Progenitor cell of endocrine pancreas (in vitro differentiated cells): ENCODE results near the gene POU2F3. TPM values are rescaled to one million over a fixed set of nuclear protein-coding genes. Genes with fewer than 3 reads are reported as not detected.

Experiments used
- DNase-seq: peaks from one replicate; pipeline ENCODE4 v3.0.0; 2021; ENCODE audit warnings: low spot score; ENCODE audit not compliant: unreplicated experiment
- H3K27ac Mint-ChIP-seq: 2 replicates; pipeline ENCODE4 v1.8.0; 2021; ENCODE audit warnings: mild to moderate bottlenecking, moderate library complexity, mixed read lengths
- H3K27me3 Mint-ChIP-seq: 2 replicates; pipeline ENCODE4 v1.8.0; 2021; ENCODE audit warnings: mixed read lengths
- H3K36me3 Mint-ChIP-seq: 2 replicates; pipeline ENCODE4 v1.8.0; 2022; ENCODE audit warnings: mixed read lengths; ENCODE audit not compliant: insufficient read depth
- H3K4me1 Mint-ChIP-seq: 2 replicates; pipeline ENCODE4 v1.8.0; 2021; ENCODE audit warnings: low read depth, mixed read lengths
- H3K4me3 Mint-ChIP-seq: 2 replicates; pipeline ENCODE4 v1.8.0; 2021; ENCODE audit warnings: low read depth, mild to moderate bottlenecking, moderate library complexity, mixed read lengths
- H3K9me3 Mint-ChIP-seq: 2 replicates; pipeline ENCODE4 v1.8.0; 2021; ENCODE audit warnings: low read depth, mixed read lengths
- CTCF ChIP-seq: fragments of 200-600 bp; sonication (generic); IDR thresholded peaks from one replicate; pipeline ENCODE4 v1.5.0; 2021; ENCODE audit warnings: antibody characterized with exemption, mild to moderate bottlenecking; ENCODE audit not compliant: unreplicated experiment
- total RNA-seq: library from RNA; stranded (reverse); gene quantifications from 2 replicates; pipeline ENCODE4 v1.2.1, GENCODE V29; 2021

The POU2F3 gene
- total RNA-seq, 1 donor from 2014 or later, result not detected

GRCh38 chr11:120334894-120335462 lies 95.0 kb downstream of the POU2F3 start:
- Mint-ChIP-seq H3K36me3 (peaks cover 2% of the 10 kb centered on the region), H3K27me3 (no peaks in the 10 kb centered on the region), H3K27ac (peak overlapping the region; percentile 88), H3K4me3 (peak overlapping the region; percentile 70), H3K4me1 (peaks cover 28% of the 10 kb centered on the region), H3K9me3 (no peaks in the 10 kb centered on the region)
- TF ChIP-seq CTCF, result peak; percentile 68
- DNase-seq, result peak; percentile 31

- no peaks in the 10 kb centered on the region for H3K27me3 Mint-ChIP-seq
- no peaks in the 10 kb centered on the region for H3K9me3 Mint-ChIP-seq
- no peak for DNase-seq
- no peaks in the 10 kb centered on the region for H3K36me3 Mint-ChIP-seq
- TF ChIP-seq CTCF, result no peak
- peaks cover 29% of the 10 kb centered on the region for H3K4me1 Mint-ChIP-seq
- peak overlapping the region; percentile 70 for H3K4me3 Mint-ChIP-seq
- peak overlapping the region; percentile 93 for H3K27ac Mint-ChIP-seq
These were observed 95.6 kb downstream of the POU2F3 start for GRCh38 chr11:120335556-120335907.

GRCh38 chr11:120335908-120336640 lies 96.1 kb downstream of the POU2F3 start, which contains the start of gene ARHGEF12:
Gene ARHGEF12, plus strand, starts transcription at chr11:120336413. Its CDS starts 831 bp downstream, at chr11:120337244.
- no peaks in the 10 kb centered on the region for H3K9me3 Mint-ChIP-seq
- peak within 1 kb of the TSS; percentile 96 for H3K4me3 Mint-ChIP-seq
- H3K27ac Mint-ChIP-seq, result peak within 1 kb of the TSS; percentile 98
- peaks cover 29% of the 10 kb centered on the region for H3K4me1 Mint-ChIP-seq
- peak; percentile 92 for DNase-seq
- H3K36me3 Mint-ChIP-seq, result no peaks in the 10 kb centered on the region
- peak; percentile 46 for TF ChIP-seq CTCF
- H3K27me3 Mint-ChIP-seq, result no peaks in the 10 kb centered on the region

GRCh38 chr11:120336641-120337354 lies 96.9 kb downstream of the POU2F3 start:
- TF ChIP-seq CTCF, result no peak
- peak; percentile 24 for DNase-seq
- peaks cover 27% of the 10 kb centered on the region for H3K4me1 Mint-ChIP-seq
- H3K36me3 Mint-ChIP-seq, result no peaks in the 10 kb centered on the region
- peak overlapping the region; percentile 96 for H3K4me3 Mint-ChIP-seq
- no peaks in the 10 kb centered on the region for H3K9me3 Mint-ChIP-seq
- H3K27ac Mint-ChIP-seq, result peak overlapping the region; percentile 98
- H3K27me3 Mint-ChIP-seq, result no peaks in the 10 kb centered on the region

- Mint-ChIP-seq H3K27ac (peak overlapping the region; percentile 98), H3K27me3 (no peaks in the 10 kb centered on the region)
These were observed 97.6 kb downstream of the POU2F3 start for GRCh38 chr11:120337355-120338106.

More at GRCh38 chr11:120337355-120338106, 97.6 kb downstream of the POU2F3 start:
- Mint-ChIP-seq H3K9me3 (no peaks in the 10 kb centered on the region), H3K4me1 (peaks cover 30% of the 10 kb centered on the region), H3K36me3 (no peaks in the 10 kb centered on the region), H3K4me3 (peak overlapping the region; percentile 96)
- no peak for DNase-seq
- TF ChIP-seq CTCF, result no peak
